GM18498 (cell line): ENCODE measurements around the gene PERM1.
"Not testable (repeated sequence)": the region's sequence is repeated elsewhere in the genome, so short reads cannot be mapped to it uniquely, and the experiment has no call there.

Experiments
- ATAC-seq: cut with Tn5 transposase; IDR thresholded peaks from one replicate; pipeline ENCODE4 v1.9.1; 2021; ENCODE audit warnings: mild to moderate bottlenecking, moderate library complexity; ENCODE audit not compliant: unreplicated experiment

The PERM1 gene

DNA sequence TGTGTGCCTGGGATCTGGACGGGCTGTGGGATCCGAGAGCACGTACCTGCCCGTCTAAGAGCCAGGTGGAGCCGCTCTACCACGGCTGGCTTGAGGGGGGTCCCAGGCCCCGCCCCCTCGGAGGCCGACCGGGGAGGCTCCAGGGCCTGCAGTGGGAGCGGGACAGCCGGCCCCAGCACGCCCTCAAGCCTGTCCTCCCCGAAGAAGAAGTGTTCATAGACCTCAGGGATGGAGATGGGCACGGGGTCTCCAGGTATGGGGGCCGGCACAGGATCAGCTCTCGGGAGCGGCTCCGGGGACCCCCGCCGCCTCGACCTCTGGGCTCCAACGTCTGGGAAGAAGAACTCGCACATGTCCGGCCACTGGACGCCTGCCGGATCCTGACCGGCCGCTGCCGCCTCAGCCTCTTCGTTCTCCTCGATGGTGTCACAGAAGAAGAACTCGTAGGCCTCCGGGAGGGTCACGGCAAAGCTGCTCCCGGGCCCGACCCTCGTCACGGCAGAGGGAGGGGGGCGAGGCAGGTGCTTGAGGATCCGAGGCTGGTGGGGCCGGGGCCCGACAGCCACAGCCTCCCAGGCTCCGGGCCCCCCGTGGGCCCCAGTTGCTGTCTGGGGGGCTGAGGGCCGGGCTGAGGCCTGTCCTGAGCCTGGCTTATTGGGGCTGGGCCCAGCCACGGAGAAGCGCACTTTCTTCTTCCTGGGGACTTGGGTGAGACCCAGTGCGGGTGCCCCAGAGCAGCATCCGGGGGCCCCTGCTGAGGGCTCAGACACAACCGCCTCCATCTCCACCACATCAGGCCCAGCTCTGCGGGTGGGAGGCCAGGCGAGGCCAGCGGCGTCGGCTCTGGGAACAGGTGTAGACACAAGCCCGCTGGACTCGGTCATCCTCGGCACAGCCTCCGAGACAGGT lies 2.8 kb downstream of the PERM1 start:
- no peak for ATAC-seq

GRCh38 chr1:978069-978834 lies 3.6 kb downstream of the PERM1 start:
- ATAC-seq: no peak

DNA sequence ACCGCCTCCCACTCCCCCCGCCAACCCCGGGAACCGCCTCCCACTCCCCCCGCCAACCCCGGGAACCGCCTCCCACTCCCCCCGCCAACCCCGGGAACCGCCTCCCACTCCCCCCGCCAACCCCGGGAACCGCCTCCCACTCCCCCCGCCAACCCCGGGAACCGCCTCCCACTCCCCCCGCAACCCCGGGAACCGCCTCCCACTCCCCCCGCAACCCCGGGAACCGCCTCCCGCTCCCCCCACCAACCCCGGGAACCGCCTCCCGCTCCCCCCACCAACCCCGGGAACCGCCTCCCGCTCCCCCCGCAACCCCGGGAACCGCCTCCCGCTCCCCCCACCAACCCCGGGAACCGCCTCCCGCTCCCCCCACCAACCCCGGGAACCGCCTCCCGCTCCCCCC lies 5.1 kb downstream of the PERM1 start:
- not testable (repeated sequence) for ATAC-seq

DNA sequence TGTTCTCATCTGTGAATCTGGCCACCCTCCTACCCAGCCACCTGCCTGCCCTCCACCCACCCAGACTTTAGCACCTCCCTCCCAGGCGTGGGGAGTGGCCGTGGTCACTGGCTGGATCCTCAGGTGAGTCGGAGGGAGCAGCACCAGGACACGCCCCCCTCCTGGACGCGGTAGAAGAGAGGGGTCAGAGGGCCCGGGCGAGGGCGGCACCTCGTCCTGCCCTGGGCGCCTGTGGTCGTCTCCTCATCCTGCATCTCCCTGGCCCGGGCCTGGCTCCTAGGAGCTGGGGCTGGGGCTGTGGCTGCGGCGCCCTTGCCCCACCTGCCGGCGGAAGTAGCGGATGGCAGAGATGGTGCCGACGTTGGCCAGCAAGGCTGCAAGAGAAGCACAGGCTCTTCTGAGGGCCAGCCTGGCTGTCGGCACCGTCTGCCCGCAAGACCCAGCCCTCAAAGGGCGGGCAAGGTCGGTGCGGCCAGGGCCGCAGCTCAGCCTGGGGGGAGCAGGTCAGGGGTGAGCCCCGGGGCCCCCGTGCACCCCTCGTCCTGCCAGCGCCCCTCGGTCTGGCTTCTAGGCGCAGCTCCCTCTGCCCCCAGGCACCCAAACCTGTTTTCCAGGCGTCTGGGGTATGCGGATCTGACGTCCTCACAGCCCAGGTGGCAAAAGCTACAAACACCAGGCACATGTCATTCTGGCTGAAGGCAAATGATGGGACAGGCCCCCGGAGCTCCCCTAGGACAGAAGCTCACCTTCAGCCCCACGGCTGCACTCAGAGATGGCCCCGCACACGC lies 5.8 kb downstream of the PERM1 start:
- peak; percentile 45 for ATAC-seq

DNA sequence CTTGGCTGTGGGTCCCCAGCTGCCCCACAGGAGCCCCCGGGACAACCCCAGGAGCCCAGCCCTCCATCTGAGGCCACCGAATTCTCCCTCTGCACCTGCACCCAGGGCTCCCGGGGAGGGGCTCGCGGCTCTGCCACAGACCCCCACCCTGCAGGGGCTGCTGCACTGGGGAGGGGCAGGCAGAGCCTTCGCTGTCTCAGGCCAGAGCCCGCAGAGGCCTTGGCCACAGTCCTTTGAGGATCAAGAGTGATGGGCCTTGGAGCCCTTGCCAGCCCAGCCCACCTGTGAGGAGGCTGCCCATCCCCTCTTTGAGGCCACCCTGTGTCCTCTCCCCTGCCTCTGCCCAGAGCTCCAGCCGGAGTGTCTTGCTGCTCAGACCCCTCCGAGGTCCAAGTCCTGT lies 6.5 kb downstream of the PERM1 start:
- ATAC-seq: no peak

DNA sequence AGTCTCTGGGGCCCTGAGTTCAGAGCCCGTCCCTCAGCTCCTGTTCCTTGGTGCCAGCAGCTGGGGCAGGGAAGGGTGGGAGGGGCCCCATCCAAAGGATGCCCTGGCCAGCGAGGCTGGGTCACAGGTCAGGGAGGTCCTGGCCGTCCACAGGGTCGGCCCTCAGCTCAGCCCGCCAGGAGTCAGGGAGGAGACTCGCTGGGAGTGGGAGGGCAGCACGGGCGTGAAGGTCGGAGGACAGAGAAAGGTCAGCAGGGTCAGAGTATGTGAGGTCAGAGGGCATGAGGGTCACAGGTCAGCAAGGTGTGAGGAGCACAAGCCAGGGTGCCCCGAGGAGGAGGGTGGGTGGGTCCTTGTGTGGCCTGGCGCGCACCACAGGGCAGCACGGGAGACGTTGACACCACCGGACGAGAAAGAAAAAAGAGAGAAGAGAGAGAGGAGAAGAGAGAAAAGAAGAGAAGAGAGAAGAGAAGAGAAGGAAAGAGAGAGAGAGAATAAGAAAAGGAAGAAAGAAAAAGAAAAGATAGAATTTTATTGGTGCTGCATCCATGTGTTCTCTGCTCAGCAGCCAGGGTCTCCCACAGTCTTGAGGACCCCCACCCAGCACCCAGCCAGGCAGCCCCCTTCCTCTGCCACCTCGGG lies 7.1 kb downstream of the PERM1 start:
- no peak for ATAC-seq

DNA sequence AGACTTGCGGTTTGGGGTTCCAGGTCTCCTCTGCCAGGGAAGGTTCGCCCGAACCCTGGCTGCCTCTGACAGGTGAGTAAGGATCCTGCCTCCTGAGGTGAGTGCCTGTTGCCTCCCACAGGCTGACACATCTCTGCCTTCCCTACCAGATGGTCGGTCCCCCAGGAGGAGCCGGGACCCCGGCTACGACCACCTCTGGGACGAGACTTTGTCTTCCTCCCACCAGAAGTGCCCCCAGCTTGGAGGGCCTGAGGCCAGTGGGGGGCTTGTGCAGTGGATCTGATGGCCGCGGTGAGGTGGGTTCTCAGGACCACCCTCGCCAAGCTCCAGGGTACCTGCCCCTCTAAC lies 7.6 kb downstream of the PERM1 start:
- ATAC-seq: no peak

DNA sequence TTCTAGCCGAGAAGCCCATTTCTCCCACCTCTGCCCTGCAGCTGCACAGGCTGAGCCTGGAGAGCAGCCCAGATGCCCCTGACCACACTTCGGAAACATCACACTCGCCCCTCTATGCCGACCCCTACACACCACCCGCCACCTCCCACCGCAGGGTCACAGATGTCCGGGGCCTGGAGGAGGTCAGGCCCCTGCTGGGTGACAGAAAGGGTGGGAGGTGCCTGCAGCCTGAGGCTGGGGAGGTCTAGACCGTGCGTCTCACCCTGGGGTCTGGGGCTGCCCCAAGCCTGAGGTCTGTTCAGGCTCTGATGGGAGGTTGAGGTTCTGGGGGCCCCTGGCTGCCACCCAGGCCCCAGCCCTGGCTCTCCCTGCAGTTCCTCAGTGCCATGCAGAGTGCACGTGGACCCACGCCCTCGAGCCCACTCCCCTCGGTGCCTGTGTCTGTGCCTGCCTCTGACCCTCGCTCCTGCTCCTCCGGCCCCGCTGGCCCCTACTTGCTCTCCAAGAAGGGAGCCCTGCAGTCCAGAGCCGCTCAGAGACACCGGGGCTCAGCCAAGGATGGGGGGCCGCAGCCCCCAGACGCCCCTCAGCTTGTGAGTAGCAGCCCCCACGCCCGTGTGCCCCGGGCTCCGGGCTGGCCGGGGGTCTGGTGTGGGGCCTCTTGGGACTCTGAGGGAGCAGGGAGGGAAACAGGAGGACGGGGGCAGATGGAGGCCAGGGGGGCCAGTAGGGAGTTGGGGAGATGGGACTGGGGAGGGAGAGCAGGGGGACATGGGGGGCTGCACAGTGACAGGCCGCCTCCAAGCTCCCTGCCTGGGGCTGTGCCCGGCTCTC lies 8.2 kb downstream of the PERM1 start:
- no peak for ATAC-seq

DNA sequence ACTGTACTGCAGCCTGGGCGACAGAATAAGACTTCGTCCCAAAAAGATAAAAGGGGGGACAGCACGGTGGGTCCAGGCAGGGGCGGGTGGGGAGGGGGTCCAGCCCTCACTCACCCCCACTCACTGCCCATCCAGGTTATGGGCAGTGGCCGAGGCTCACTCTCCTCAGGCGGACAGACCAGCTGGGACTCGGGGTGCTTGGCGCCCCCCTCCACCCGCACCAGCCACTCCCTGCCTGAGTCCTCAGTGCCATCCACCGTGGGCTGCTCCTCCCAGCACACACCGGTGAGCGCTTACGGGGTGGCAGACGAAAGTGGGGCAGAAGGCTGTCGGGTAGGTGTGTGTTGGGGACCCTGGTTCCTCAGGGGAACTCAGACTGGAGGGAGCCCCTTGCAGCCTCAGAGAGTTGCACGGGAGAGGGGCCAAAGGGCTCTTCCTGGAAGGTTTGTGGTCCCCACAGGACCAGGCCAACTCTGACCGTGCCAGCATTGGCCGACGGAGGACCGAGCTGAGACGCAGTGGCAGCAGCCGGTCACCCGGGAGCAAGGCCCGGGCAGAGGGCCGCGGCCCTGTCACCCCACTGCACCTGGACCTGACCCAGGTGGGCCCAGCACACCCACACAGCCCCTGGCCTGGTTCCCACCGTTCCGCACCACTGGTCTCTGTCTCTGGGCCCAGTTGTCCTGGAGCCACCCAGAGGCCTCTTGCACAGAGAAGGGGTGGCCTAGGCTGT lies 9.0 kb downstream of the PERM1 start:
- ATAC-seq: no peak

- no peak for ATAC-seq
These were observed 10.0 kb downstream of the PERM1 start for GRCh38 chr1:971751-972506.

GRCh38 chr1:970973-971730 lies 10.7 kb downstream of the PERM1 start:
- no peak for ATAC-seq

GRCh38 chr1:970242-970972 lies 11.5 kb downstream of the PERM1 start:
- no peak for ATAC-seq

DNA sequence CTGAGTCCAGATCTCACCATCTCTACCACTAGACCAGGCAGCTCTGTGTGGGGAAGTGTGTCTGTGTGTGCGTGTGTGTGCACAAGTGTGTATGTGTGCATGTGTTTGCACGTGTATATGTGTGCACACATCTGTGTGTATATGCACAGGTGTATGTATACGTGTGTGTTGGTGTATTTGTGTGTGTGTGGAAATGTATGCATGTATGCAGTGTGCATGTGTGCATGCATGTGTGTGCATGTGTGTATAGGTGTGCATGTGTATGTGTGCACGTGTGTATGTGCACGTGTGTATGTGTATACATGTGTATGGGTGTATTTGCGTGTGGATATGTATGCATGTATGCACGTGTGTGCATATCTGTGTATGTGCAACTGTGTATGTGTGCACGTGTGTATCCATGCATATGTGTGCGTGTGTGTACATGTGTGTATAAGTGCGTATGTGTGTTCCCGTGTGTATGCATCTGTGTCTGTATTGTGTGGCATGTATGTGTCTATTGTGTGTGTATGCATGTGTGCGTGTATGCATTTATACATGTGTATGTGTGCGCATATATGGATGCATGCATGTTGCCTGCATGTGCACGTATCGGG lies 12.5 kb downstream of the PERM1 start:
- no peak for ATAC-seq

GRCh38 chr1:967466-968343 lies 14.2 kb downstream of the PERM1 start:
- no peak for ATAC-seq

GRCh38 chr1:966704-967300 lies 15.1 kb downstream of the PERM1 start:
- peak; percentile 70 for ATAC-seq
